ENCODE data around the gene MAPRE2. TPM values are rescaled to one million over a fixed set of nuclear protein-coding genes. Genes with fewer than 3 reads are reported as not detected.

The MAPRE2 gene
- total RNA-seq, 1 experiment from 2014 or later = 29.4 TPM

GRCh38 chr18:35084494-35085449, 43.6 kb downstream of the MAPRE2 start:
- H3K27ac Mint-ChIP-seq = no peak overlapping the region

More at GRCh38 chr18:35084494-35085449, 43.6 kb downstream of the MAPRE2 start:
- Mint-ChIP-seq H3K4me3 (no peak overlapping the region), H3K36me3 (ENCODE audit: insufficient read depth in 1 of 3, low read depth in 3 of 3) (no peaks in the 10 kb centered on the region; a peak in 2 of 7 replicates), H3K4me1 (peaks cover 0 to 2% of the 10 kb centered on the region in 2 experiments; a peak in 1 of 4 replicates), H3K27me3 (ENCODE audit: low read depth) (no peaks in the 10 kb centered on the region), H3K9me3 (no peaks in the 10 kb centered on the region)
- DNase-seq = no peak
- TF ChIP-seq CTCF (conservative IDR thresholded peaks at IDR 0.05) = no peak
- no peaks in the 10 kb centered on the region for H3K79me2 ChIP-seq (ENCODE audit: insufficient read depth, low read length)
- H4K5ac ChIP-seq (ENCODE audit: insufficient read length, low read depth, low read length) = no peak overlapping the region
- no peak overlapping the region for H3K14ac ChIP-seq (ENCODE audit: insufficient read depth, low read length)
- H2BK20ac ChIP-seq (ENCODE audit: low read depth, low read length, poor library complexity, severe bottlenecking) = no peak overlapping the region
- no peak overlapping the region for H2BK5ac ChIP-seq (ENCODE audit: insufficient read length, low read length)
- H2BK120ac ChIP-seq (ENCODE audit: low read depth, low read length, poor library complexity, severe bottlenecking) = peak overlapping the region; percentile 36
- no peak overlapping the region for H2AFZ ChIP-seq (ENCODE audit: low read length)
- H3K27me3 ChIP-seq (ENCODE audit: insufficient read depth, low read length) = no peaks in the 10 kb centered on the region
- no peak overlapping the region for H3K23ac ChIP-seq (ENCODE audit: insufficient read length, low read depth, low read length)
- H2BK12ac ChIP-seq (ENCODE audit: insufficient read length, low read depth, low read length) = no peak overlapping the region
- no peaks in the 10 kb centered on the region for H3K4me1 ChIP-seq (ENCODE audit: insufficient read depth, low read length)
- no CpG with 5 or more reads among the region's 5 CpGs for WGBS (ENCODE audit: extremely low coverage, insufficient read length, low lambda C conversion rate)
- H3K4ac ChIP-seq (ENCODE audit: low read depth, low read length) = no peak overlapping the region
- no peaks in the 10 kb centered on the region for H3K79me1 ChIP-seq (ENCODE audit: insufficient read depth, low read depth, low read length, poor library complexity, severe bottlenecking)
- H3K9ac ChIP-seq (ENCODE audit: extremely low read depth, insufficient read length, low read length) = no peak overlapping the region
- no peak overlapping the region for H3K27ac ChIP-seq (ENCODE audit: insufficient read length, low read depth, low read length)
- H3K18ac ChIP-seq (ENCODE audit: insufficient read length, low read depth, low read length) = no peak overlapping the region
- no peaks in the 10 kb centered on the region for H3K9me3 ChIP-seq (ENCODE audit: control insufficient read depth, low read depth, low read length)
- H3T11ph ChIP-seq (ENCODE audit: low read length) = no peak overlapping the region
- H4K20me1 ChIP-seq (ENCODE audit: control insufficient read depth, insufficient read depth, insufficient read length) = no peaks in the 10 kb centered on the region
- H4K91ac ChIP-seq (ENCODE audit: insufficient read length, low read depth, low read length) = no peak overlapping the region
- H2BK15ac ChIP-seq (ENCODE audit: low read depth, low read length) = no peak overlapping the region
- no peak overlapping the region for H2AK5ac ChIP-seq (ENCODE audit: insufficient read length, low read length)
- no peak overlapping the region for H3K4me2 ChIP-seq (ENCODE audit: insufficient read depth, insufficient read length, low read length)
- no peak overlapping the region for H3K56ac ChIP-seq (ENCODE audit: insufficient read length, low read depth, low read length)
- H3K23me2 ChIP-seq (ENCODE audit: insufficient read length, low read depth, low read length, poor library complexity, severe bottlenecking) = no peaks in the 10 kb centered on the region
- H4K8ac ChIP-seq (replicated peaks; ENCODE audit: insufficient read length, low read depth, low read length) = no peak overlapping the region

All from H9 (cell line).